Endothelial cell of umbilical vein (primary cell): ENCODE results near the gene GLMN. TPM values are rescaled to one million over a fixed set of nuclear protein-coding genes. Genes with fewer than 3 reads are reported as not detected.
A peak's percentile ranks its signal among the peaks of the same experiment; 100 is the strongest.

Experiments
- BruUV-seq: library from RNA; stranded (reverse); fragments of 400-500 nt; replicated peaks from 2 replicates; lab custom pipeline; 2021; lab: Mats Ljungman, UMichigan
- CTCF ChIA-PET: fragments of 300-600, 350-600 bp; sonication (Branson Sonifier 250); formaldehyde crosslinking; loops from one replicate; lab custom pipeline; 2021; ENCODE audit warnings: antibody characterized with exemption, inconsistent platforms; lab: Charles Lee
- POLR2A ChIA-PET: fragments of 300-600, 350-600 bp; sonication (Branson Sonifier 250); formaldehyde crosslinking; loops from one replicate; lab custom pipeline; 2021; ENCODE audit warnings: antibody characterized with exemption, inconsistent platforms; lab: Charles Lee
- DNase-seq: peaks from one replicate; pipeline ENCODE4 v3.0.0-alpha.2; 2011; ENCODE audit warnings: low read depth, low spot score
- FAIRE-seq: peaks from 2 replicates; lab custom pipeline; 2011; peaks lifted over from hg19 to GRCh38; lab: Jason Lieb, UNC
- H2AFZ ChIP-seq: 2 replicates; pipeline ENCODE4 v1.6.0; 2012; ENCODE audit warnings: low read depth, low read length, control low read depth, inconsistent platforms
- H3K27ac ChIP-seq: 2 replicates; pipeline ENCODE4 v1.5.1; 2011; ENCODE audit warnings: low read depth, mild to moderate bottlenecking, control low read depth, low read length, moderate library complexity; ENCODE audit not compliant: insufficient read depth
- H3K27me3 ChIP-seq, 2 experiments: 2 replicates each; pipeline versions ENCODE4 v1.6.0 to v1.6.1; 2011; ENCODE audit warnings: low read length in 2 of 2, mixed read lengths in 1 of 2; ENCODE audit not compliant: control insufficient read depth in 2 of 2, insufficient read depth in 2 of 2
- H3K36me3 ChIP-seq, 2 experiments: 2 replicates in 1 of 2; 3 replicates in 1 of 2; pipeline ENCODE4 v1.5.1; 2011; ENCODE audit warnings: low read length in 2 of 2, mild to moderate bottlenecking in 1 of 2, moderate library complexity in 1 of 2; ENCODE audit not compliant: control insufficient read depth in 2 of 2, insufficient read depth in 2 of 2; ENCODE audit errors: extremely low read depth in 1 of 2
- H3K4me1 ChIP-seq: 3 replicates; pipeline ENCODE4 v1.5.1; 2011; ENCODE audit warnings: mild to moderate bottlenecking, low read length; ENCODE audit not compliant: control insufficient read depth, insufficient read depth; ENCODE audit errors: extremely low read depth
- H3K4me2 ChIP-seq: 2 replicates; pipeline ENCODE4 v1.6.1; 2011; ENCODE audit warnings: low read length, control low read depth, mixed read lengths; ENCODE audit not compliant: insufficient read depth
- H3K4me3 ChIP-seq, 3 experiments: fragments of 200-600 bp in 1 of 3; sonication (generic), shearing (Covaris generic) in 1 of 3; replicated peaks in 1 of 3; 2 replicates each; pipeline ENCODE4 v1.5.1; 2011 to 2016; ENCODE audit warnings: control low read depth in 3 of 3, low read length in 3 of 3, mild to moderate bottlenecking in 2 of 3, inconsistent platforms in 1 of 3, low read depth in 1 of 3, moderate library complexity in 1 of 3; ENCODE audit not compliant: insufficient read depth in 1 of 3
- H3K79me2 ChIP-seq: 2 replicates; pipeline ENCODE4 v1.6.0; 2012; ENCODE audit warnings: low read length, inconsistent platforms; ENCODE audit not compliant: control insufficient read depth, insufficient read depth
- H3K9ac ChIP-seq: replicated peaks from 2 replicates; pipeline ENCODE3; 2011; ENCODE audit warnings: low read length, control low read depth; ENCODE audit not compliant: insufficient read depth; ENCODE audit errors: extremely low read depth
- H3K9me1 ChIP-seq: replicated peaks from 3 replicates; pipeline ENCODE4 v1.6.0; 2011; ENCODE audit warnings: mild to moderate bottlenecking, low read length; ENCODE audit not compliant: control insufficient read depth, insufficient read depth; ENCODE audit errors: extremely low read depth
- H3K9me3 ChIP-seq: replicated peaks from 2 replicates; pipeline ENCODE4 v1.5.1; 2012; ENCODE audit warnings: low read length, inconsistent platforms; ENCODE audit not compliant: control insufficient read depth, insufficient read depth
- H4K20me1 ChIP-seq: replicated peaks from 2 replicates; pipeline ENCODE3; 2011; ENCODE audit warnings: mild to moderate bottlenecking, low read length; ENCODE audit not compliant: control insufficient read depth, insufficient read depth; ENCODE audit errors: extremely low read depth
- GATA2 ChIP-seq: IDR thresholded peaks from 2 replicates; pipeline ENCODE4 v1.7.0; 2011; ENCODE audit warnings: low read depth, mild to moderate bottlenecking, moderate library complexity, mixed read lengths, low read length; ENCODE audit not compliant: insufficient read length, insufficient read depth
- JUN ChIP-seq: IDR thresholded peaks from 2 replicates; pipeline ENCODE4 v1.6.1; 2011; ENCODE audit warnings: borderline replicate concordance, low read depth; ENCODE audit not compliant: insufficient read length, insufficient read depth
- MYC ChIP-seq: IDR thresholded peaks from one replicate; pipeline ENCODE4 v1.6.1; 2011; ENCODE audit warnings: mild to moderate bottlenecking, low read depth, low read length
- POLR2A ChIP-seq: IDR thresholded peaks from 2 replicates; pipeline ENCODE4 v1.6.1; 2012; ENCODE audit warnings: low read depth, mild to moderate bottlenecking, control low read depth, low read length
- POLR2AphosphoS5 ChIP-seq: IDR thresholded peaks from 2 replicates; pipeline ENCODE4 v1.6.1; 2012; ENCODE audit warnings: low read depth, mild to moderate bottlenecking, control low read depth, low read length, moderate library complexity; ENCODE audit not compliant: insufficient read depth
- dilution Hi-C: fragments of 300-500 bp; cut with MboI; formaldehyde crosslinking; loops from one replicate; pipeline ENCODE4 v1.15.0; 2019; ENCODE audit warnings: low sequenced_read_pairs; ENCODE audit not compliant: extremely low pct_ligation_motif_present
- intact Hi-C: fragments of 100-400 bp; cut with micrococcal nuclease; formaldehyde crosslinking; loops from one replicate; pipeline ENCODE4 v1.10.0; 2022
- polyA plus RNA-seq, 4 experiments: library from polyadenylated mRNA; depleted of rRNA in 3 of 4; stranded (reverse) in 3 of 4; unstranded in 1 of 4; fragments of >200 nt; gene quantifications; 2 replicates each; pipeline versions ENCODE4 v1.2.1 to v1.2.3, GENCODE V29; 2011 to 2012; ENCODE audit warnings: missing spikeins in 1 of 4
- total RNA-seq: library from RNA; stranded (reverse); gene quantifications from 2 replicates; pipeline ENCODE4 v1.2.3, GENCODE V29; 2021
- TF ChIP-seq, protein P1 (sequence below), 2 donors: IDR thresholded peaks; 1 replicate in 1 of 2; 2 replicates in 1 of 2; pipeline ENCODE4 v1.5.1; 2011; ENCODE audit warnings: low read length in 2 of 2, mild to moderate bottlenecking in 2 of 2, moderate library complexity in 2 of 2, control low read depth in 1 of 2, inconsistent platforms in 1 of 2, low read depth in 1 of 2; ENCODE audit not compliant: insufficient read depth in 1 of 2; ENCODE audit errors: extremely low read depth in 1 of 2
- TF ChIP-seq, protein P2 (sequence below): IDR thresholded peaks from 2 replicates; pipeline ENCODE4 v1.6.1; 2011; ENCODE audit not compliant: insufficient read depth, insufficient read length

Gene GLMN
- total and polyA plus RNA-seq, 2 donors (not counting 3 experiments of a cell fraction or from before 2014, with no cell fraction given): 2.4 to 13.2 TPM

GRCh38 chr1:92310185-92310597 lies 11.4 kb upstream of the GLMN start:
- H3K4me3 ChIP-seq: no peak overlapping the region
- no peak overlapping the region for H3K9ac ChIP-seq
- H3K4me2 ChIP-seq: no peak overlapping the region
- ChIA-PET CTCF (interaction anchor here (0.6 to 3.4 kb wide), 78 partner anchors 9 to 548 kb away, joined by 3 to 63 read pairs (median 4); partner anchors contain the start of genes EVI5, GFI1 and RPL5), POLR2A (no interaction called here)
- no TSS peak for BruUV-seq
- H3K36me3 ChIP-seq: peaks cover 3 to 4% of the 10 kb centered on the region in 2 experiments
- DNase-seq (peak; percentile 33), FAIRE-seq (peak; percentile 63)
- dilution Hi-C loops (no loop called here), intact Hi-C loops (loop anchor here (1.0 to 5.0 kb wide), 3 partner anchors 289 to 507 kb away; no protein-coding TSS in a partner anchor)
- no peak for TF ChIP-seq GATA2
- TF ChIP-seq, protein P1, sequence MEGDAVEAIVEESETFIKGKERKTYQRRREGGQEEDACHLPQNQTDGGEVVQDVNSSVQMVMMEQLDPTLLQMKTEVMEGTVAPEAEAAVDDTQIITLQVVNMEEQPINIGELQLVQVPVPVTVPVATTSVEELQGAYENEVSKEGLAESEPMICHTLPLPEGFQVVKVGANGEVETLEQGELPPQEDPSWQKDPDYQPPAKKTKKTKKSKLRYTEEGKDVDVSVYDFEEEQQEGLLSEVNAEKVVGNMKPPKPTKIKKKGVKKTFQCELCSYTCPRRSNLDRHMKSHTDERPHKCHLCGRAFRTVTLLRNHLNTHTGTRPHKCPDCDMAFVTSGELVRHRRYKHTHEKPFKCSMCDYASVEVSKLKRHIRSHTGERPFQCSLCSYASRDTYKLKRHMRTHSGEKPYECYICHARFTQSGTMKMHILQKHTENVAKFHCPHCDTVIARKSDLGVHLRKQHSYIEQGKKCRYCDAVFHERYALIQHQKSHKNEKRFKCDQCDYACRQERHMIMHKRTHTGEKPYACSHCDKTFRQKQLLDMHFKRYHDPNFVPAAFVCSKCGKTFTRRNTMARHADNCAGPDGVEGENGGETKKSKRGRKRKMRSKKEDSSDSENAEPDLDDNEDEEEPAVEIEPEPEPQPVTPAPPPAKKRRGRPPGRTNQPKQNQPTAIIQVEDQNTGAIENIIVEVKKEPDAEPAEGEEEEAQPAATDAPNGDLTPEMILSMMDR (IDR thresholded peaks at IDR 0.05; ENCODE audit: extremely low read depth in 1 of 2, insufficient read depth in 1 of 2, low read depth in 1 of 2, low read length in 2 of 2): peak; percentile 23 to 28
- no peak overlapping the region for H3K27ac ChIP-seq
- no peaks in the 10 kb centered on the region for H4K20me1 ChIP-seq
- no peaks in the 10 kb centered on the region for H3K9me1 ChIP-seq
- H3K79me2 ChIP-seq: no peaks in the 10 kb centered on the region
- H3K9me3 ChIP-seq: no peaks in the 10 kb centered on the region
- no peaks in the 10 kb centered on the region for H3K27me3 ChIP-seq
- no peaks in the 10 kb centered on the region for H3K4me1 ChIP-seq
- no peak overlapping the region for H2AFZ ChIP-seq

DNA sequence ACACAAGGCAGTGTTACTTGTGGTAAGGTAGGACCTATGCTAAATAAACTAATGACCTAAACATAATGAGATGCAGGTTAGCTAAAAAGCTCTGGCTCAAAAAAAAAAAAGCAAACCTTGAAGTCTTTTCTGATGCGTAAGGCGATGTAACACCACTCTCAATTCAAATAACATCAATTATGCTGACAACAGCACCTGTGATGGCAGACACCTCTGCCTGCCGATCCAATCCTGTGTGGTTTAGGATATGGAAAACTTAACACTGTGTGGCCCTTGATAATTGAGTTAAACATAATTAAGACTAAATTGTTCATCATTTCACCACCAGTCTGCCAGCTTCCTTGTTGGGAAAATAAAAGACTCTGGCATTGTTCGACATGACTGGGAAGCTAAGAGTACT lies 9.2 kb upstream of the GLMN start:
- Histone ChIP-seq H3K9ac (no peak overlapping the region), H3K4me3 (no peak overlapping the region), H3K4me2 (no peak overlapping the region), H3K36me3 (peaks cover 4% of the 10 kb centered on the region in 2 experiments), H3K9me1 (no peaks in the 10 kb centered on the region), H3K27me3 (no peaks in the 10 kb centered on the region), H2AFZ (no peak overlapping the region), H3K27ac (no peak overlapping the region), H3K4me1 (no peaks in the 10 kb centered on the region), H3K9me3 (no peaks in the 10 kb centered on the region), H4K20me1 (no peaks in the 10 kb centered on the region), H3K79me2 (no peaks in the 10 kb centered on the region)
- no TSS peak for BruUV-seq
- FAIRE-seq (no peak), DNase-seq (no peak)
- POLR2A ChIA-PET: no interaction called here
- intact Hi-C loops: no loop called here
- dilution Hi-C loops: no loop called here
- TF ChIP-seq MYC (no peak), POLR2A (no peak), JUN (no peak), POLR2AphosphoS5 (no peak)
- TF ChIP-seq, protein P1 (IDR thresholded peaks at IDR 0.05; ENCODE audit: extremely low read depth in 1 of 2, insufficient read depth in 1 of 2, low read depth in 1 of 2, low read length in 2 of 2): no peak
- TF ChIP-seq, protein P2, sequence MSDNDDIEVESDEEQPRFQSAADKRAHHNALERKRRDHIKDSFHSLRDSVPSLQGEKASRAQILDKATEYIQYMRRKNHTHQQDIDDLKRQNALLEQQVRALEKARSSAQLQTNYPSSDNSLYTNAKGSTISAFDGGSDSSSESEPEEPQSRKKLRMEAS: no peak
- CTCF ChIA-PET: interaction anchor here (1.1 to 3.4 kb wide), 7 partner anchors 17 to 511 kb away, joined by 3 to 40 read pairs (median 7); no protein-coding TSS in a partner anchor
